AG04450 (cell line): Measurements from ENCODE around the gene NMNAT3. TPM values are rescaled to one million over a fixed set of nuclear protein-coding genes. Genes with fewer than 3 reads are reported as not detected.

Experiments used
- CTCF ChIA-PET: fragments of 300-600, 350-600 bp; formaldehyde crosslinking; extraction: SDS; loops from one replicate; lab custom pipeline; 2022; ENCODE audit warnings: antibody characterized with exemption, inconsistent platforms; lab: Charles Lee
- POLR2A ChIA-PET: fragments of 350-600 bp; formaldehyde crosslinking; extraction: SDS; loops from one replicate; lab custom pipeline; 2021; ENCODE audit warnings: antibody characterized with exemption, inconsistent platforms; lab: Yijun Ruan, JAX
- DNase-seq: peaks from one replicate; pipeline ENCODE4 v3.0.0-alpha.2; 2011; ENCODE audit warnings: low read depth, low spot score
- H3K27ac ChIP-seq: one replicate; pipeline ENCODE4 v1.5.1; 2012; ENCODE audit warnings: low read depth, low read length, control low read depth
- H3K27me3 ChIP-seq: one replicate; pipeline ENCODE4 v1.6.0; 2012; ENCODE audit warnings: low read length; ENCODE audit not compliant: control insufficient read depth, insufficient read depth
- H3K4me3 ChIP-seq: 2 replicates; pipeline ENCODE4 v1.5.1; 2011; ENCODE audit warnings: mild to moderate bottlenecking, low read depth, low read length, control low read depth
- H3K9me3 ChIP-seq: 2 replicates; pipeline ENCODE4 v1.5.1; 2012; ENCODE audit warnings: low read length; ENCODE audit not compliant: control insufficient read depth, insufficient read depth
- CTCF ChIP-seq: IDR thresholded peaks from 2 replicates; pipeline ENCODE4 v1.5.1; 2011; ENCODE audit warnings: low read depth, low read length, control low read depth, inconsistent platforms
- polyA plus RNA-seq: library from polyadenylated mRNA; depleted of rRNA; stranded (reverse); fragments of >200 nt; gene quantifications from 2 replicates; pipeline ENCODE4 v1.2.3, GENCODE V29; 2011

Gene NMNAT3
- polyA plus RNA-seq, 1 experiment, result 0.22 TPM

- Histone ChIP-seq H3K27ac (no peak overlapping the region), H3K4me3 (no peak overlapping the region), H3K9me3 (no peaks in the 10 kb centered on the region), H3K27me3 (no peaks in the 10 kb centered on the region)
- peak; percentile 91 for TF ChIP-seq CTCF
- ChIA-PET CTCF (interaction anchor here (0.6 to 4.8 kb wide), 23 partner anchors 10 to 451 kb away, joined by 3 to 126 read pairs (median 3); no protein-coding TSS in a partner anchor), POLR2A (no interaction called here)
- peak; percentile 8 for DNase-seq
These were observed 115.7 kb downstream of the NMNAT3 start for GRCh38 chr3:139561959-139562676.

- Histone ChIP-seq H3K4me3 (no peak overlapping the region), H3K27ac (no peak overlapping the region), H3K9me3 (no peaks in the 10 kb centered on the region), H3K27me3 (no peaks in the 10 kb centered on the region)
- TF ChIP-seq CTCF, result no peak
- CTCF ChIA-PET, result interaction anchor here (0.6 to 4.8 kb wide), 18 partner anchors 9 to 450 kb away, joined by 3 to 126 read pairs (median 4); no protein-coding TSS in a partner anchor
- DNase-seq, result no peak
- POLR2A ChIA-PET, result no interaction called here
These were observed 116.4 kb downstream of the NMNAT3 start for GRCh38 chr3:139561255-139561817.

- ChIA-PET CTCF (interaction anchor here (0.6 to 4.8 kb wide), 4 partner anchors 27 to 181 kb away, joined by 3 to 126 read pairs (median 8); no protein-coding TSS in a partner anchor), POLR2A (no interaction called here)
- Histone ChIP-seq H3K27ac (no peak overlapping the region), H3K4me3 (no peak overlapping the region), H3K9me3 (no peaks in the 10 kb centered on the region), H3K27me3 (no peaks in the 10 kb centered on the region)
- no peak for DNase-seq
- TF ChIP-seq CTCF, result no peak
These were observed 117.4 kb downstream of the NMNAT3 start for GRCh38 chr3:139560411-139560810.

- TF ChIP-seq CTCF, result no peak
- Histone ChIP-seq H3K9me3 (no peaks in the 10 kb centered on the region), H3K4me3 (no peak overlapping the region), H3K27ac (no peak overlapping the region), H3K27me3 (no peaks in the 10 kb centered on the region)
- DNase-seq, result no peak
- CTCF ChIA-PET, result interaction anchor here (0.6 to 4.8 kb wide), 2 partner anchors 134 to 180 kb away, joined by 4 to 126 read pairs; no protein-coding TSS in a partner anchor
- POLR2A ChIA-PET, result no interaction called here
These were observed 118.2 kb downstream of the NMNAT3 start for GRCh38 chr3:139559541-139559940.
